ENCODE results near the gene CYP26B1.

CYP26B1 gene

DNA sequence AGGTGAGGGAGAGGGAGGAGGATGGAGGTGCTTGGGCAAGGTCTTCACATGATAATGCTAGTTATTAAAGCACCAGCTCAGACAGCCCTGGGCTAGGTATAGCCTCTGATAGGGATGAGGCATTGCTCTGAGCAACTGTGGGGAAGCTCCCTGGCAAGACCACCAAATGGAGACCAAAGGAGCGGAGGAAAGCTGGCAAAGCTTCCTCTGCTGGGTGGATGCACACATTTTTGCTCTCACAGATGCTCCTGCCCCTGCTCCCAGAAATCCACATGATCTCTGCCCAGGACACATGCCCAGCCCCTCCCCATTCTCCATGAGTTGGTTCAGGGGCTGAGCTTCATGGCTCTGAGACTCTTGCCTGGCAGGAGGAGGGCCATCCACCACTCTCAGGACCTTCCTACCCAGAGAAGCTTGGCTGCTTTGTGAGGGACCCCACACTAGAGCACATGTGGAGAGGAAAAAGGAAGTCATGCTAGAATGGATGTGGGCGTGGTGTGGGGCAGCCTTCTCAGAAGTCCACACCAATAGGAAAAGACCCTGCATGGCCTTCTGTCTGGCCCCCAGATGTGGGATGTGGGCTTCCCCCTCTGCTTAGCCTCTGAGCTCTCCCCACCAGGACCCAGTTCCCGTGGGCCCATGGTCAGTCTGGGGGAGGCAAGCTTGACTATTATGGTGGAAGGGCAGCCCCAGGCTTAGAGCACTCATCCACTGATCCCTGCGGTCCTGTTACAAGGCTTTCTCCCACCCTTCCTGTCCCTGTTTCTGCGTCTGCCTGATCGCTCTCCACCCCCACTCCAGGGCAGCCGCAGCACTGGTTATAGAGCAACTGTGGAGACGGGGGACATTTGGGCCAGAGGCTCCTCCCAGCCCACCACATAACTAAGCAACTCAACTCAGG is 10.5 kb upstream of the CYP26B1 start:
- ChIA-PET CTCF (no interaction called here), POLR2A (ENCODE audit: low non-redundant PET) (no interaction called here)
- DNase-seq (ENCODE audit: low spot score) = no peak
- TF ChIP-seq, protein P1, sequence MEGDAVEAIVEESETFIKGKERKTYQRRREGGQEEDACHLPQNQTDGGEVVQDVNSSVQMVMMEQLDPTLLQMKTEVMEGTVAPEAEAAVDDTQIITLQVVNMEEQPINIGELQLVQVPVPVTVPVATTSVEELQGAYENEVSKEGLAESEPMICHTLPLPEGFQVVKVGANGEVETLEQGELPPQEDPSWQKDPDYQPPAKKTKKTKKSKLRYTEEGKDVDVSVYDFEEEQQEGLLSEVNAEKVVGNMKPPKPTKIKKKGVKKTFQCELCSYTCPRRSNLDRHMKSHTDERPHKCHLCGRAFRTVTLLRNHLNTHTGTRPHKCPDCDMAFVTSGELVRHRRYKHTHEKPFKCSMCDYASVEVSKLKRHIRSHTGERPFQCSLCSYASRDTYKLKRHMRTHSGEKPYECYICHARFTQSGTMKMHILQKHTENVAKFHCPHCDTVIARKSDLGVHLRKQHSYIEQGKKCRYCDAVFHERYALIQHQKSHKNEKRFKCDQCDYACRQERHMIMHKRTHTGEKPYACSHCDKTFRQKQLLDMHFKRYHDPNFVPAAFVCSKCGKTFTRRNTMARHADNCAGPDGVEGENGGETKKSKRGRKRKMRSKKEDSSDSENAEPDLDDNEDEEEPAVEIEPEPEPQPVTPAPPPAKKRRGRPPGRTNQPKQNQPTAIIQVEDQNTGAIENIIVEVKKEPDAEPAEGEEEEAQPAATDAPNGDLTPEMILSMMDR (conservative IDR thresholded peaks at IDR 0.05; ENCODE audit: low read depth) = no peak
- H3K27ac ChIP-seq = no peak overlapping the region

DNA sequence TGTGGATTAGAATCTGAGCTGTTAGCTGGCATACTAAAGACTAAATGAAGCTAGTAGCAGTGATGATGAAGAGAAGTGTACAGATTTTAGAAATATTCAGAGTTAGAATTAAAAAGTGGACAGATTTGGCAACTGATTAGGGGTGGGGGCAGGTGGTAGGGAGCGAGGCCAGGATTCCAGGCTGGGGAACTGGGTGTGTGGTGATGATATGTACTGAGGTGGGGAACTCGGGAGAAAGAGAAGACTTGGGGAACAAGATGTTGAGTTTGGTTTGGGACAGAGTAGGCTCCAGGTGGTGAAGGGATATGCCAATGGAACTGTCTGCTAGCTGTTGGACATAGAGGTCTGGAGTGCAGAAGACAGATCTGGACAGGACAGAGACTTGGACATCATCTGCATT is 9.2 kb upstream of the CYP26B1 start:
- no peak overlapping the region for H3K27ac ChIP-seq
- TF ChIP-seq, protein P1 (conservative IDR thresholded peaks at IDR 0.05; ENCODE audit: low read depth) = no peak
- ChIA-PET POLR2A (ENCODE audit: low non-redundant PET) (no interaction called here), CTCF (interaction anchor here (1.5 kb wide), 1 partner anchor 233 kb away, joined by 3 read pairs; no protein-coding TSS in a partner anchor)
- no peak for DNase-seq (ENCODE audit: low spot score)

DNA sequence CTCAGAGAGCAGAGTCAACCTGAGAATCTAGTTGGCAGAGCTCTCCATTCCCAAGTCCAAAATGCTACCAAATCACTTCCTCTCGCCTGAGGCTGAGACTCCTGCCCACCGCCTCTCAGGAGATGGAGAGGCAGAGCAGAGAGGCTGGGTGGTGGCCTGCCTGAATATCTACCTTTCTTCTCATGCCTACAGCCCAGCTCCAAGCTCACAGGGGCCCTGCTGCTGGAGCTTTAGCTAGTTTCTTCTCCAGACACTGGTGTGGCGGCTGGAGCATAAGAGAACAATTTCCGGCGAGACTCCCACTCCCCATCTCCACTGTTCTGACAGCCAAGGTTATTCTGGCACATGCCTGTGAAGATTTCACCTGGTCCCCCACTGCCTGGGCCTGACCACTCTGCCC is 8.1 kb upstream of the CYP26B1 start:
- DNase-seq (ENCODE audit: low spot score) = no peak
- CTCF ChIA-PET = interaction anchor here (0.6 to 1.5 kb wide), 2 partner anchors 161 to 232 kb away, joined by 3 to 5 read pairs; no protein-coding TSS in a partner anchor
- TF ChIP-seq, protein P1 (conservative IDR thresholded peaks at IDR 0.05; ENCODE audit: low read depth) = no peak
- H3K27ac ChIP-seq = no peak overlapping the region
- POLR2A ChIA-PET (ENCODE audit: low non-redundant PET) = no interaction called here

DNA sequence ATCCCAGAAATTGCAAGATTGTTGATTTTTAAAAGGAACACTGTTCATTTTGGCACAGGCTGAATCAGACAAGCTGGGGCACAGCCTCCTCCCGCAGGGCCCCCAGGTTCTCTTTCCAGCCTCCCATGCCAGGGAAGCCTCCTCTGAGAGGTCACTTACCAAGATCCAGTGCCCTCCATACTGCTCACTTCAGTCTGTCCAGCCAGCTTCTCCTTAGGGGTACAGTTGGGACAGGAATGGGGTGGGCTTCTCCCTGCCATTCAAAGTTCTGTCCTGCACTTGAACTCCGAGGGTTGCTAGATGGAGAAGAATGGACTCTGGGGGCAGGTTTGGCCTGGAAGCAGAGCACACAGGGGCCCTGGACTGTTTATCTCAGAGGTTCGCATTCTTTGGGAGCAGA is 7.5 kb upstream of the CYP26B1 start:
- no peak overlapping the region for H3K27ac ChIP-seq
- ChIA-PET POLR2A (ENCODE audit: low non-redundant PET) (no interaction called here), CTCF (interaction anchor here (1.5 kb wide), 1 partner anchor 231 kb away, joined by 3 read pairs; no protein-coding TSS in a partner anchor)
- TF ChIP-seq, protein P1 (conservative IDR thresholded peaks at IDR 0.05; ENCODE audit: low read depth) = no peak
- no peak for DNase-seq (ENCODE audit: low spot score)

DNA sequence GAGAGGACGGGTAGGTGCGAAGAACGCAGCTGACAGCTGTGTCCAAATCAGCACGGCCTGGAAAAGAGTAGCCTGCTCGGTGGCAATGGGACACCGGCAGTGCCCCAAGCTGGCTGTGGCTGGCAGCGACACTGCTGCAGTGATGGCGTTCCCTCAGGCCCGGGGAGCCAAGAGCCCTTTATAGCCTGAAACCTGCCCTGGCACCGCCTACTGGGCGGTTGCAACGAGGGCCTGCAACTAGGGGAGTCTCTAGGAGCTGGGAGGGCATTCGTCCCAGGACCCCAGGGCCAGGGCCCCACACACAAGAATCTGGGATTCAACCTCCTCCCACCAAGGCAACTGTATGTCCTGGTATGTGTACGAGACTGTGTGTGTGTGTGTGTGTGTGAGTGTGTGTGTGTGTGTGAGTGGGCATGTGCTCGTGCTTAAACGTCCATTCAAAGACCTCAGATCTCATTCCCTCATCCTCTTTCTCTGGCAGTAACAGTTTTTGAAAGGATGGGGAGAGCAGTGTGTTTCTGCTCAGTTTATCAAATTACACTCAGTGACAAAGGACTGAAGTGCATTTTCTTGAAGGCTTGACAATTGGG is 6.8 kb upstream of the CYP26B1 start:
- no peak for DNase-seq (ENCODE audit: low spot score)
- POLR2A ChIA-PET (ENCODE audit: low non-redundant PET) = no interaction called here
- TF ChIP-seq, protein P1 (conservative IDR thresholded peaks at IDR 0.05; ENCODE audit: low read depth) = no peak
- no peak overlapping the region for H3K27ac ChIP-seq
- CTCF ChIA-PET = interaction anchor here (0.6 kb wide), 1 partner anchor 231 kb away, joined by 4 read pairs; no protein-coding TSS in a partner anchor

DNA sequence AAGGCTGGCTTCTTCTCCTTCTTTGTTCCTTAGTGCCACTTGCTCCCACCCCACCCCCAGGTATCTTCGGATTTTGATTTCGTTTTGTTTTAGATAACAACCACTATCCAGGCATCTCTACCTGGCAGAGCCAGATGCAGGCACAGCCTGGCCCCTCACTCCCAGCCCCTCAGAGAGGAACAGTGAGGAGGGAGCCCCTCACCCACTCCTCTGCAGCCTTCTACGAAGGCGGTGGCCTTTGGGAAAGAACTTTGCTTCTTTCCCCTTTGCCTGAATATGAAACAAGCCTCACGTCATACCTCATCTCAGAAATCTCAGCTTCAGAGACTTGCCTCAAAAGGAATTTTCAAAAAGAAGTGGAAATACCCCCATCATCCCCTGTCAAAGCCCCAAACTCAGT is 6.3 kb upstream of the CYP26B1 start:
- H3K27ac ChIP-seq = no peak overlapping the region
- TF ChIP-seq, protein P1 (conservative IDR thresholded peaks at IDR 0.05; ENCODE audit: low read depth) = no peak
- CTCF ChIA-PET = interaction anchor here (1.2 kb wide), 1 partner anchor 543 kb away, joined by 3 read pairs; no protein-coding TSS in a partner anchor
- no peak for DNase-seq (ENCODE audit: low spot score)
- POLR2A ChIA-PET (ENCODE audit: low non-redundant PET) = no interaction called here
